Activated CD8-positive, alpha-beta T cell treated with anti-CD3 and anti-CD28 coated beads, Interleukin-2, amount 10 ng/mL, durations not matched to agents 7 days and 5 days (primary cell): Measurements from ENCODE around the gene MT1A. TPM values are rescaled to one million over a fixed set of nuclear protein-coding genes. Genes with fewer than 3 reads are reported as not detected.
"Not testable (repeated sequence)": the region's sequence is repeated elsewhere in the genome, so short reads cannot be mapped to it uniquely, and the experiment has no call there.

Experiments
- ATAC-seq: fragments of 150-1000 bp; cut with Tn5 transposase; one replicate; pipeline ENCODE4 v1.10.0; 2021; ENCODE audit warnings: moderate library complexity
- CTCF ChIA-PET: fragments of 350-600 bp; sonication (Branson Sonifier 250); formaldehyde crosslinking; loops from one replicate; lab custom pipeline; 2021; ENCODE audit warnings: antibody characterized with exemption; lab: Charles Lee
- POLR2A ChIA-PET: fragments of 350-600 bp; sonication (Branson Sonifier 250); formaldehyde crosslinking; loops from one replicate; lab custom pipeline; 2021; ENCODE audit warnings: antibody characterized with exemption; lab: Charles Lee
- DNase-seq: peaks from one replicate; pipeline ENCODE4 v3.0.0-alpha.2; 2020
- H3K27ac Mint-ChIP-seq: one replicate; pipeline ENCODE4 v1.8.0; 2021; ENCODE audit warnings: mild to moderate bottlenecking, mixed read lengths
- H3K27me3 Mint-ChIP-seq: one replicate; pipeline ENCODE4 v1.8.0; 2021; ENCODE audit warnings: low read depth, mixed read lengths
- H3K36me3 Mint-ChIP-seq: one replicate; pipeline ENCODE4 v1.8.0; 2021; ENCODE audit warnings: low read depth, mixed read lengths
- H3K4me1 Mint-ChIP-seq: one replicate; pipeline ENCODE4 v1.8.0; 2021; ENCODE audit warnings: low read depth, mixed read lengths
- H3K4me3 Mint-ChIP-seq: one replicate; pipeline ENCODE4 v1.8.0; 2021; ENCODE audit warnings: mild to moderate bottlenecking, mixed read lengths
- H3K9me3 Mint-ChIP-seq: one replicate; pipeline ENCODE4 v1.8.0; 2022; ENCODE audit warnings: mixed read lengths; ENCODE audit not compliant: insufficient read depth
- total RNA-seq, 2 experiments: library from RNA; stranded (reverse); gene quantifications; one replicate each; pipeline ENCODE4 v1.2.3, GENCODE V29; 2021

MT1A gene
- total RNA-seq, 2 experiments from 2014 or later = not detected

GRCh38 chr16:56672171-56672570 is 33.7 kb downstream of the MT1A start:
- H3K27ac Mint-ChIP-seq, POLR2A ChIA-PET, ATAC-seq, H3K4me3 Mint-ChIP-seq, H3K36me3 Mint-ChIP-seq, H3K9me3 Mint-ChIP-seq, DNase-seq: not testable (repeated sequence)
- Mint-ChIP-seq H3K27me3 (peaks cover 64% of the 10 kb centered on the region), H3K4me1 (peaks cover 54% of the 10 kb centered on the region)
- CTCF ChIA-PET = interaction anchor here (1.4 to 6.9 kb wide), 4 partner anchors 26 to 137 kb away, joined by 3 to 59 read pairs (median 6); no protein-coding TSS in a partner anchor

- H3K4me3 Mint-ChIP-seq = no peak overlapping the region
- ChIA-PET CTCF (interaction anchor here (1.0 to 6.9 kb wide), 8 partner anchors 11 to 136 kb away, joined by 3 to 59 read pairs (median 4); no protein-coding TSS in a partner anchor), POLR2A (interaction anchor here (0.9 kb wide), 1 partner anchor 10 kb away, joined by 3 read pairs; no protein-coding TSS in a partner anchor)
- H3K27ac Mint-ChIP-seq = no peak overlapping the region
- H3K36me3 Mint-ChIP-seq = no peaks in the 10 kb centered on the region
- ATAC-seq (no peak), DNase-seq (no peak)
- H3K27me3 Mint-ChIP-seq = peaks cover 60% of the 10 kb centered on the region
- no peaks in the 10 kb centered on the region for H3K9me3 Mint-ChIP-seq
- H3K4me1 Mint-ChIP-seq = peaks cover 47% of the 10 kb centered on the region
Measured at GRCh38 chr16:56672761-56673536, 34.5 kb downstream of the MT1A start.

- no peak overlapping the region for H3K27ac Mint-ChIP-seq
- DNase-seq (peak; percentile 51), ATAC-seq (peak; percentile 44)
- no peak overlapping the region for H3K4me3 Mint-ChIP-seq
- CTCF ChIA-PET = interaction anchor here (0.7 to 6.9 kb wide), 11 partner anchors 9 to 812 kb away, joined by 3 to 59 read pairs (median 4); partner anchors contain the start of genes DOK4 and MT1X
- POLR2A ChIA-PET = interaction anchor here (0.7 kb wide), 1 partner anchor 258 kb away, joined by 3 read pairs; no protein-coding TSS in a partner anchor
- H3K36me3 Mint-ChIP-seq = no peaks in the 10 kb centered on the region
- peaks cover 51% of the 10 kb centered on the region for H3K27me3 Mint-ChIP-seq
- peaks cover 38% of the 10 kb centered on the region for H3K4me1 Mint-ChIP-seq
- H3K9me3 Mint-ChIP-seq = no peaks in the 10 kb centered on the region
Measured at GRCh38 chr16:56673921-56674320, 35.5 kb downstream of the MT1A start.

GRCh38 chr16:56674570-56674969 is 36.1 kb downstream of the MT1A start:
- not testable (repeated sequence) for H3K9me3 Mint-ChIP-seq, ATAC-seq, H3K4me3 Mint-ChIP-seq, DNase-seq, H3K36me3 Mint-ChIP-seq, H3K27ac Mint-ChIP-seq
- peaks cover 45% of the 10 kb centered on the region for H3K27me3 Mint-ChIP-seq
- ChIA-PET CTCF (interaction anchor here (0.7 to 6.9 kb wide), 8 partner anchors 8 to 812 kb away, joined by 3 to 59 read pairs (median 5); partner anchors contain the start of genes DOK4 and MT1X), POLR2A (interaction anchor here (0.7 kb wide), 1 partner anchor 257 kb away, joined by 3 read pairs; no protein-coding TSS in a partner anchor)
- H3K4me1 Mint-ChIP-seq = peaks cover 33% of the 10 kb centered on the region

GRCh38 chr16:56675685-56676210 is 37.3 kb downstream of the MT1A start:
- POLR2A ChIA-PET = interaction anchor here (0.6 to 1.0 kb wide), 5 partner anchors 8 to 90 kb away, joined by 3 to 4 read pairs (median 3); partner anchors contain the start of gene MT1G
- peaks cover 33% of the 10 kb centered on the region for H3K27me3 Mint-ChIP-seq
- peak; percentile 89 for ATAC-seq
- peak; percentile 73 for DNase-seq
- peaks cover 33% of the 10 kb centered on the region for H3K4me1 Mint-ChIP-seq
- H3K9me3 Mint-ChIP-seq = no peaks in the 10 kb centered on the region
- H3K27ac Mint-ChIP-seq = peak overlapping the region; percentile 53
- no peaks in the 10 kb centered on the region for H3K36me3 Mint-ChIP-seq
- peak overlapping the region; percentile 61 for H3K4me3 Mint-ChIP-seq
- CTCF ChIA-PET = interaction anchor here (0.8 to 3.9 kb wide), 8 partner anchors 12 to 275 kb away, joined by 3 to 35 read pairs (median 3); no protein-coding TSS in a partner anchor

- no peak overlapping the region for H3K4me3 Mint-ChIP-seq
- DNase-seq (no peak), ATAC-seq (no peak)
- ChIA-PET CTCF (interaction anchor here (2.0 to 3.9 kb wide), 3 partner anchors 15 to 34 kb away, joined by 6 to 35 read pairs (median 7); no protein-coding TSS in a partner anchor), POLR2A (interaction anchor here (1.5 kb wide), 1 partner anchor 7 kb away, joined by 3 read pairs; no protein-coding TSS in a partner anchor)
- H3K27ac Mint-ChIP-seq = no peak overlapping the region
- no peaks in the 10 kb centered on the region for H3K36me3 Mint-ChIP-seq
- H3K27me3 Mint-ChIP-seq = peaks cover 20% of the 10 kb centered on the region
- H3K9me3 Mint-ChIP-seq = no peaks in the 10 kb centered on the region
- H3K4me1 Mint-ChIP-seq = peaks cover 45% of the 10 kb centered on the region
Measured at GRCh38 chr16:56677474-56677873, 39.0 kb downstream of the MT1A start.

GRCh38 chr16:56679078-56679730 is 40.7 kb downstream of the MT1A start:
- Mint-ChIP-seq H3K27ac (no peak overlapping the region), H3K27me3 (peaks cover 5% of the 10 kb centered on the region), H3K4me1 (peaks cover 49% of the 10 kb centered on the region), H3K36me3 (peaks cover 2% of the 10 kb centered on the region), H3K9me3 (no peaks in the 10 kb centered on the region), H3K4me3 (no peak overlapping the region)
- ATAC-seq (no peak), DNase-seq (no peak)
- POLR2A ChIA-PET = interaction anchor here (0.9 to 1.5 kb wide), 2 partner anchors 9 to 30 kb away, joined by 3 read pairs; no protein-coding TSS in a partner anchor
- CTCF ChIA-PET = interaction anchor here (0.8 to 3.9 kb wide), 4 partner anchors 17 to 101 kb away, joined by 3 to 35 read pairs (median 8); no protein-coding TSS in a partner anchor

GRCh38 chr16:56679818-56680217 is 41.4 kb downstream of the MT1A start:
- no peaks in the 10 kb centered on the region for H3K9me3 Mint-ChIP-seq

GRCh38 chr16:56681939-56682702 is 43.7 kb downstream of the MT1A start, which contains the start of gene MT1X:
TSS of gene MT1X (plus strand) at chr16:56682470. CDS start at chr16:56682541, 71 bp downstream.
- Mint-ChIP-seq H3K4me1 (peaks cover 34% of the 10 kb centered on the region), H3K27ac (peak within 1 kb of the TSS; percentile 98), H3K4me3 (peak within 1 kb of the TSS; percentile 96), H3K27me3 (no peaks in the 10 kb centered on the region), H3K9me3 (no peaks in the 10 kb centered on the region), H3K36me3 (peaks cover 9% of the 10 kb centered on the region)
- CTCF ChIA-PET = interaction anchor here (1.4 to 1.9 kb wide), 8 partner anchors 8 to 106 kb away, joined by 3 to 17 read pairs (median 4); no protein-coding TSS in a partner anchor
- peak; percentile 94 for DNase-seq
- ATAC-seq = peak; percentile 97
- POLR2A ChIA-PET = interaction anchor here (0.6 to 2.5 kb wide), 26 partner anchors 11 to 249 kb away, joined by 3 to 24 read pairs (median 4); partner anchors contain the start of genes MT1E, MT1F, MT1G and MT1H

More at GRCh38 chr16:56679818-56680217, 41.4 kb downstream of the MT1A start:
- Mint-ChIP-seq H3K36me3 (peaks cover 5% of the 10 kb centered on the region), H3K27ac (no peak overlapping the region), H3K27me3 (peaks cover 3% of the 10 kb centered on the region), H3K4me3 (no peak overlapping the region), H3K4me1 (peaks cover 50% of the 10 kb centered on the region)
- ChIA-PET CTCF (interaction anchor here (0.8 to 1.8 kb wide), 2 partner anchors 22 to 101 kb away, joined by 3 to 10 read pairs; no protein-coding TSS in a partner anchor), POLR2A (interaction anchor here (0.9 kb wide), 1 partner anchor 29 kb away, joined by 3 read pairs; no protein-coding TSS in a partner anchor)
- no peak for ATAC-seq
- DNase-seq = no peak
